NCI-H69 (cell line): ENCODE measurements around the gene IKZF1.
A peak's percentile ranks its signal among the peaks of the same experiment; 100 is the strongest.

Experiments used
- DNase-seq: peaks from one replicate; lab custom pipeline; 2025; lab: John Stamatoyannopoulos, UW

The IKZF1 gene

GRCh38 chr7:50304129-50304910 is at the start of gene IKZF1:
Gene IKZF1 (plus strand): TSS chr7:50304716. CDS start chr7:50319062, 14,346 bp downstream.
- DNase-seq, result peak; percentile 29

GRCh38 chr7:50261593-50261992 is 42.9 kb upstream of the IKZF1 start:
- DNase-seq, result no peak

- DNase-seq, result no peak
Observed at GRCh38 chr7:50262446-50262845, 42.1 kb upstream of the IKZF1 start.

GRCh38 chr7:50262916-50263690 is 41.4 kb upstream of the IKZF1 start:
- peak; percentile 13 for DNase-seq

DNA sequence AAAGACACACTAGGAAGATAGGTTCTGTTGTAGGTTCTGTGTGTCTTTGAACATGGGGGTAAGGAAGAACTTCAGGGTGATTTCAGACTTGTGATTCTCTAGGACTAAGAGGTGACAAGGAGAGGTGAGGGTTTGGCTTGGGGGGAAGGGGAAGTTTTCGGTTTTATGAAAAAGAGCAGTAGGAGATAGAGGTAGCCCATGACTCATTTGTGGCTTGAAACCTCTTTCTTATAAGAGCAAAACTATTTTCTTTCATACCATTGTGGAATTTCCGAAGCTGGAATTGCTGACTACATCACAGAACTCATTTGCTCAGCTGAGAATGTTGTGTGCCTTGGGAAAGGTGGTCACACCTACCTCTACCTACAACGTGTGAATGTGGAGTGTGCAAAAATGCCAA is 39.6 kb upstream of the IKZF1 start:
- DNase-seq, result no peak

GRCh38 chr7:50265968-50266634 is 38.4 kb upstream of the IKZF1 start:
- DNase-seq, result no peak

- peak; percentile 9 for DNase-seq
Observed at GRCh38 chr7:50266635-50267386, 37.7 kb upstream of the IKZF1 start.

GRCh38 chr7:50267525-50268041 is 36.9 kb upstream of the IKZF1 start:
- no peak for DNase-seq

GRCh38 chr7:50268223-50268622 is 36.3 kb upstream of the IKZF1 start:
- DNase-seq, result no peak

- no peak for DNase-seq
Observed at GRCh38 chr7:50268990-50269389, 35.5 kb upstream of the IKZF1 start.

- DNase-seq, result no peak
Observed at GRCh38 chr7:50270531-50271018, 33.9 kb upstream of the IKZF1 start.

GRCh38 chr7:50272808-50273207 is 31.7 kb upstream of the IKZF1 start:
- DNase-seq, result no peak

DNA sequence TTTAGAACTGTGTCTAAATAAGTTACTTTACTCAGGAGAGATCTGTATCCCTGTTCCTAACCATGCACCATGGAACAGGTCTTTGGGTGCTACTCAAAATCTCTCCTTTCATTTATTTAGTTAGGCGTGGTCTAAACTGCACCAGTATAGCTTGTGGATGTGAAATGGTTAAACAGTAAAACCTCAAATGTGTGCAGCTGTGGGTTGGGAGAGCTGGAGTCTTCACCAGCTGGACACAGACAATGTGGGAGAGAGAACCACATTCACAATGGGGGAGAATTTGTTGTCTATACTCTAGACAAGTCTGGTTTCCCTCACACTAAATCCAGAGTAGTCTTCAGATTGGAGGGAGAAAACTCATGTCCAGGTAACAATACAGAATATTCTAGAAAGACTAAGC is 31.2 kb upstream of the IKZF1 start:
- no peak for DNase-seq

GRCh38 chr7:50273870-50274269 is 30.6 kb upstream of the IKZF1 start:
- DNase-seq, result no peak

DNA sequence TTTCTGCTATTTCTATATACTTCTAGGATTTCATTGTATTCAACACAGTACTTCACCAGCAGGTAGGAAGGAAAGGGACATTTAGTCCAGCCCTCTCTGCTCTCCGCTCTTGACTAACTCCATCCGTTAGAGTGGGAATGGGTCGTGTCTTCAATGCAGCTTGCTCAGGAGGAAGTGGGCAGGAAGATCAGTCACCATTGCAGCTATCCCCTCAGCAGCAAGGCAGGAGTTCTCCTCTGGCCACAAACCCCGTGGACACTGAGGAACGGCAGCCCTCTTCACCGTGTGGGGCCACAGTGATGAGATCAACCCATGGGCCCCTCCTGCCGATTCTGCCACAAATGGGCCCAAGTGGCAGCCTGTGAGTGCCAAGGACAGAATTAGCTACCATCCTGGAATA is 30.2 kb upstream of the IKZF1 start:
- DNase-seq, result no peak

DNA sequence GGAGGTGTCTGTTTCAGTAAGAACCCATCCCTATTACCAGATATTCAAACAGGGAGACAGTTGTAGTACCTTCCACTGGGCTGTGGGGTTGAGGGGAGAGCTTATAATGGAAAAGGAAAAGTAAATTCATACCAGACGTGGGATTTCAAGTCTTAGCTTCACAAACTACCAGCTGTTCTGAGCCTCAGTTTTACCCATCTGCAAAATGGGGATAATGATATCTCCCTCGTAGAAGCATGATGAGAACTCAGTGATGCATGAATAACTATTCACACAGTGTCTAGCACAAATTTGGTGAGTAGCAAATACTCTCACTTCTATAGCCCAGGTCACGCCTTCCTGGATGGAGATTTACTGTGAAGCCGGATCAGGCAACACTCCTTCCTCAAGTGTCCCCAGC is 29.1 kb upstream of the IKZF1 start:
- DNase-seq, result no peak

GRCh38 chr7:50276483-50276882 is 28.0 kb upstream of the IKZF1 start:
- DNase-seq, result peak; percentile 18

DNA sequence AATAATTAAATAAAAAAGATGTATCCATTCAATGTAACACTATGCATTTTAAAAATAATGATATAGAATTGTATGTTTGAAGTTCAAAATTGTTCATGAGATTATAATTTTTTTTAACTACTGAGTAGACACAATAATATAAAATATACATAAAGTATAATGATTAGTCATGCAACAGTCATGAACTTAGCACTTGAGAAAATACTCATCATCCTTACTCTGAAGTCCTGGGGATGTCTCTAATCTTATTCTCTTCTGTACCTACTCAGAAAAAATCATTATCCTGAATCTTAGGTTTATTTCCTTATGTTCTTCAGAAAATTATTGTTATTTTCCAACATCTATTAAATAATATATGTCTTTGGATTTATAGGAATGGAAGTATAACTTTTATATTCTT is 26.4 kb upstream of the IKZF1 start:
- no peak for DNase-seq

- no peak for DNase-seq
Observed at GRCh38 chr7:50281680-50282445, 22.7 kb upstream of the IKZF1 start.

DNA sequence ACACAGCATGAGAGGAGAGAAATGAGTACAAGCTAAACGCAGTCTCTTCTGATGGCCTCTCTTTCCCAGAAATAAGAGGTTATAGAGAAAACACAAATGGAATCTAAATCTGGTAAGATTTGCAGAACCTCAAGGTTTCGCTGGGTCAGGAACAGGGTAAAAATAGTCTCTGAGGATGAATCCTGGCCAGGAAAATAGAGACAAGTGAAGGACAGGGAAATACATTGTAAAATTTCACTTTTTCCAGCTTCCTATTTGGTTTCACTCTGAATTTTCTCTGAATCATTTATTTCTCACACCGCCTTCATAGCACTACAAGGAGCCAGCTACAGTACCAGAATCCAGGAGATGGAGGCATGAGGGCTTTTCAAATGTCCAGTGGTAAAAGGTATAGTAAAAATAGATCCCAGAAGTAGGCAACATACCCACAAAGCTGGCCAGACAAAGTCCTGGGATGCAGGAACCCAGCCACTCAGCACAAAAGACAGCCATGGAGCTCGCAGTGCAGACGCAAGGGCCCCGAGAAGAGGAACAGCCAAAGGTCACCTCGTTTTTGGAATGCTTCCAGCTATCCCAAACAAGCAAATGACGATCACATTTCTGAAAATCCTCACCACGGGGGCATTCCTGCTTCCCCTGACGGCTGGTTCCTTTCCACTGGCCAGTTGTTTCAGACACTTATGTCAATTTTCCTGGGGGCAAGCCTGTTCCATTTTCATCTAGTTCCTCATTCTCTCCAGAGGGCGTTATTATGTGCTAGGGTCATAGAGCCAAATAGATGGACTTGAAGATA is 21.5 kb upstream of the IKZF1 start:
- peak; percentile 14 for DNase-seq
